ENCODE data around the gene HPD. TPM values are rescaled to one million over a fixed set of nuclear protein-coding genes. Genes with fewer than 3 reads are reported as not detected.

HPD gene
- total RNA-seq, 2 experiments from 2014 or later = not detected

DNA sequence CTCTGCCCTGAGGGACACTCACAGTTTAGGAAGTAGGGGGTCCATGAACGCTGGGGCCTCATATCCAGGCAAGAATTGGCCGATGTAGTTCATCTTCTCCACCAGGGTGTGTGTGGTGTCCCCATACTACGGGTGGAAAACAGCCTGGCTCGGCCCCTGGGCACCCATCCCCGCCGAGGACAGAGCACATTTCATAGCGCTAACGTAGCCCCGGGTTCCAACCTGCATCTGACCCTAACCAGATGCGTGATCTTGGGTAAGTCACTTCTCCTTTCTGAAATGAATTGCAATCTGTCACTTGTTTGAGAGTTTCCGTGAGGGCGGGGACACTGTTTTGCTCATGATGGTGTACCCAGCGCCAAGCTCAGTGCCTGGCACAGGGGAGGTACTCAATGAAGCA, 9.0 kb downstream of the HPD start:
- CTCF ChIA-PET (ENCODE audit: unreplicated experiment) = no interaction called here

DNA sequence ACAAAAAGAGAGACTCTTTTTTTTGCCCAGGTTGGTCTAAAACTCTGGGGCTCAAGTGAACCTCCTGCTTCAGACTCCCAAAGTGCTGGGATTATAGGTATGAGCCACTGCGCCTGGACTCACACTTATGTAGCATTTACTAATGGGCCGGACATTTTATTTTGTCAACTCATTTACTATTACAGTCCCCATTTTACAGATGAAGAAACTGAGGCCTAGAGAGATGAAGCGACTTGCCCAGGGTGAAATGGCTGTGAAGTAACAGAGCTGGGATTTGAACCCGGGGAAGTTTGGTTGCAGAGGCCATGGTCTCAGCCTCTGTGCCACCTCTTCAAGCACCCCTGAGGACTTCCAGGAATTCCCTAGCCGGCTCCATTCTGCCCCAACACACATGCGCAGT, 9.4 kb downstream of the HPD start:
- no peaks in the 10 kb centered on the region for H3K36me3 ChIP-seq (ENCODE audit: insufficient read depth, low read length)
- no peaks in the 10 kb centered on the region for H3K79me2 ChIP-seq (ENCODE audit: insufficient read depth, low read depth, low read length)
- H3K4me3 ChIP-seq (ENCODE audit: low read depth, low read length, poor library complexity, severe bottlenecking) = no peak overlapping the region
- no peaks in the 10 kb centered on the region for H3K9me3 ChIP-seq (ENCODE audit: low read length)
- no peak overlapping the region for H2AFZ ChIP-seq (ENCODE audit: low read length)
- H3K4me2 ChIP-seq (ENCODE audit: low read length) = no peak overlapping the region
- ChIA-PET CTCF (ENCODE audit: unreplicated experiment) (no interaction called here), POLR2A (no interaction called here)
- no peak for DNase-seq (ENCODE audit: low spot score)
- no peaks in the 10 kb centered on the region for H4K20me1 ChIP-seq (ENCODE audit: insufficient read depth, low read length)
- TF ChIP-seq EZH2phosphoT487 (IDR thresholded peaks at IDR 0.05; ENCODE audit: borderline replicate concordance, low read depth, low read length) = no peak
- TF ChIP-seq, protein P1, sequence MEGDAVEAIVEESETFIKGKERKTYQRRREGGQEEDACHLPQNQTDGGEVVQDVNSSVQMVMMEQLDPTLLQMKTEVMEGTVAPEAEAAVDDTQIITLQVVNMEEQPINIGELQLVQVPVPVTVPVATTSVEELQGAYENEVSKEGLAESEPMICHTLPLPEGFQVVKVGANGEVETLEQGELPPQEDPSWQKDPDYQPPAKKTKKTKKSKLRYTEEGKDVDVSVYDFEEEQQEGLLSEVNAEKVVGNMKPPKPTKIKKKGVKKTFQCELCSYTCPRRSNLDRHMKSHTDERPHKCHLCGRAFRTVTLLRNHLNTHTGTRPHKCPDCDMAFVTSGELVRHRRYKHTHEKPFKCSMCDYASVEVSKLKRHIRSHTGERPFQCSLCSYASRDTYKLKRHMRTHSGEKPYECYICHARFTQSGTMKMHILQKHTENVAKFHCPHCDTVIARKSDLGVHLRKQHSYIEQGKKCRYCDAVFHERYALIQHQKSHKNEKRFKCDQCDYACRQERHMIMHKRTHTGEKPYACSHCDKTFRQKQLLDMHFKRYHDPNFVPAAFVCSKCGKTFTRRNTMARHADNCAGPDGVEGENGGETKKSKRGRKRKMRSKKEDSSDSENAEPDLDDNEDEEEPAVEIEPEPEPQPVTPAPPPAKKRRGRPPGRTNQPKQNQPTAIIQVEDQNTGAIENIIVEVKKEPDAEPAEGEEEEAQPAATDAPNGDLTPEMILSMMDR (conservative IDR thresholded peaks at IDR 0.05; ENCODE audit: low read length) = no peak
- H3K9me2 ChIP-seq (ENCODE audit: insufficient read depth, low read length) = no peaks in the 10 kb centered on the region
- H3K27ac ChIP-seq (ENCODE audit: low read depth, low read length, poor library complexity, severe bottlenecking) = no peak overlapping the region
- intact Hi-C loops (cut with micrococcal nuclease; ENCODE audit: unreplicated experiment) = no loop called here
- no TSS peak for BruUV-seq (replicated peaks)
- no peaks in the 10 kb centered on the region for H3K4me1 ChIP-seq (ENCODE audit: insufficient read depth, low read length, poor library complexity, severe bottlenecking)

More for the DNA sequence above, 9.0 kb downstream of the HPD start:
- POLR2A ChIA-PET = no interaction called here
- BruUV-seq (replicated peaks) = no TSS peak
- Histone ChIP-seq H3K9me2 (ENCODE audit: insufficient read depth, low read length) (no peaks in the 10 kb centered on the region), H4K20me1 (ENCODE audit: insufficient read depth, low read length) (no peaks in the 10 kb centered on the region), H3K36me3 (ENCODE audit: insufficient read depth, low read length) (no peaks in the 10 kb centered on the region), H3K4me2 (ENCODE audit: low read length) (no peak overlapping the region), H3K79me2 (ENCODE audit: insufficient read depth, low read depth, low read length) (no peaks in the 10 kb centered on the region), H2AFZ (ENCODE audit: low read length) (no peak overlapping the region), H3K27ac (ENCODE audit: low read depth, low read length, poor library complexity, severe bottlenecking) (no peak overlapping the region), H3K4me1 (ENCODE audit: insufficient read depth, low read length, poor library complexity, severe bottlenecking) (no peaks in the 10 kb centered on the region), H3K9me3 (ENCODE audit: low read length) (no peaks in the 10 kb centered on the region), H3K4me3 (ENCODE audit: low read depth, low read length, poor library complexity, severe bottlenecking) (no peak overlapping the region)
- no peak for TF ChIP-seq EZH2phosphoT487 (IDR thresholded peaks at IDR 0.05; ENCODE audit: borderline replicate concordance, low read depth, low read length)
- TF ChIP-seq, protein P1 (conservative IDR thresholded peaks at IDR 0.05; ENCODE audit: low read length) = no peak
- intact Hi-C loops (cut with micrococcal nuclease; ENCODE audit: unreplicated experiment) = no loop called here
- DNase-seq (ENCODE audit: low spot score) = no peak

DNA sequence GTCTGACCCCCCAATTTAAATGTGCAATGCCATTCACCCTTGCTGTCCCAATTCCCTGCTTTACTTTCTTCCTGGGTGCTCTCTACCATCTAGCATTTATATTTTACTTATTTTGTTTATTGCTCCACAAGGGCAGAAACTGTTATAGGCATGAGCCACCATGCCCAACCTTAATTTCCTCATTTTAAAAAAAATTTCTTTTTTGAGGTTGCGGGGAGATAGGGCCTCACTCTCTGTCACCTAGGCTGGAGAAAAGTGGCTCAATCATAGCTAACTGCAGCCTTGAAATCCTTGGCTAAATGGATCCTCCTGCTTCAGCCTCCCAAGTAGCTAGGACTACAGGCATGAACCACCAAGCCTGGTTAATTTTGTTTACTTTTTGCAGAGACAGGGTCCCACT, 13.0 kb downstream of the HPD start:
- H3K9me2 ChIP-seq (ENCODE audit: insufficient read depth, low read length) = no peaks in the 10 kb centered on the region
- no peak overlapping the region for H3K4me2 ChIP-seq (ENCODE audit: low read length)
- no peak for DNase-seq (ENCODE audit: low spot score)
- no peaks in the 10 kb centered on the region for H3K4me1 ChIP-seq (ENCODE audit: insufficient read depth, low read length, poor library complexity, severe bottlenecking)
- intact Hi-C loops (cut with micrococcal nuclease; ENCODE audit: unreplicated experiment) = no loop called here
- POLR2A ChIA-PET = no interaction called here
- no peaks in the 10 kb centered on the region for H3K9me3 ChIP-seq (ENCODE audit: low read length)
- H2AFZ ChIP-seq (ENCODE audit: low read length) = no peak overlapping the region
- no peaks in the 10 kb centered on the region for H4K20me1 ChIP-seq (ENCODE audit: insufficient read depth, low read length)
- no peaks in the 10 kb centered on the region for H3K79me2 ChIP-seq (ENCODE audit: insufficient read depth, low read depth, low read length)
- CTCF ChIA-PET (ENCODE audit: unreplicated experiment) = no interaction called here
- TF ChIP-seq, protein P1 (conservative IDR thresholded peaks at IDR 0.05; ENCODE audit: low read length) = no peak
- no peak for TF ChIP-seq EZH2phosphoT487 (IDR thresholded peaks at IDR 0.05; ENCODE audit: borderline replicate concordance, low read depth, low read length)
- H3K36me3 ChIP-seq (ENCODE audit: insufficient read depth, low read length) = no peaks in the 10 kb centered on the region
- BruUV-seq (replicated peaks) = no TSS peak
- no peak overlapping the region for H3K4me3 ChIP-seq (ENCODE audit: low read depth, low read length, poor library complexity, severe bottlenecking)
- H3K27ac ChIP-seq (ENCODE audit: low read depth, low read length, poor library complexity, severe bottlenecking) = no peak overlapping the region
